GM18861 (cell line): ENCODE data around the gene TPT1.
"Not testable (repeated sequence)": the region's sequence is repeated elsewhere in the genome, so short reads cannot be mapped to it uniquely, and the experiment has no call there.

Experiments
- ATAC-seq: cut with Tn5 transposase; IDR thresholded peaks from one replicate; pipeline ENCODE4 v1.9.1; 2021; ENCODE audit not compliant: unreplicated experiment

The TPT1 gene

GRCh38 chr13:45341034-45341798 is at the start of gene TPT1:
Gene TPT1, minus strand, starts transcription at chr13:45341183. Its CDS starts 114 bp downstream, at chr13:45341069.
- ATAC-seq, result peak; percentile 71

- not testable (repeated sequence) for ATAC-seq
These were observed 49.4 kb upstream of the TPT1 start for GRCh38 chr13:45390348-45390747.

- no peak for ATAC-seq
These were observed 47.7 kb upstream of the TPT1 start for GRCh38 chr13:45388664-45389063.

GRCh38 chr13:45386892-45387575 is 46.1 kb upstream of the TPT1 start:
- ATAC-seq, result not testable (repeated sequence)

GRCh38 chr13:45385907-45386553 is 45.0 kb upstream of the TPT1 start:
- no peak for ATAC-seq

- no peak for ATAC-seq
These were observed 44.3 kb upstream of the TPT1 start for GRCh38 chr13:45385320-45385719.

- ATAC-seq, result no peak
These were observed 43.6 kb upstream of the TPT1 start for GRCh38 chr13:45384474-45385174.

- ATAC-seq, result not testable (repeated sequence)
These were observed 41.8 kb upstream of the TPT1 start for GRCh38 chr13:45382739-45383138.

- no peak for ATAC-seq
These were observed 40.2 kb upstream of the TPT1 start for GRCh38 chr13:45381196-45381595.

- ATAC-seq, result not testable (repeated sequence)
These were observed 39.7 kb upstream of the TPT1 start for GRCh38 chr13:45380708-45381107.

GRCh38 chr13:45379516-45379915 is 38.5 kb upstream of the TPT1 start:
- not testable (repeated sequence) for ATAC-seq

GRCh38 chr13:45378786-45379185 is 37.8 kb upstream of the TPT1 start:
- not testable (repeated sequence) for ATAC-seq

- ATAC-seq, result not testable (repeated sequence)
These were observed 36.3 kb upstream of the TPT1 start for GRCh38 chr13:45377314-45377713.

- ATAC-seq, result not testable (repeated sequence)
These were observed 35.7 kb upstream of the TPT1 start for GRCh38 chr13:45376651-45377050.

GRCh38 chr13:45374917-45375316 is 33.9 kb upstream of the TPT1 start:
- no peak for ATAC-seq

GRCh38 chr13:45373162-45373547 is 32.2 kb upstream of the TPT1 start:
- no peak for ATAC-seq

- no peak for ATAC-seq
These were observed 31.5 kb upstream of the TPT1 start for GRCh38 chr13:45372189-45373161.

- no peak for ATAC-seq
These were observed 30.0 kb upstream of the TPT1 start for GRCh38 chr13:45370922-45371406.

- ATAC-seq, result no peak
These were observed 28.1 kb upstream of the TPT1 start for GRCh38 chr13:45369116-45369515.

- no peak for ATAC-seq
These were observed 27.6 kb upstream of the TPT1 start for GRCh38 chr13:45368571-45368970.
